K562 (cell line): ENCODE data around the gene CENPV. TPM values are rescaled to one million over a fixed set of nuclear protein-coding genes. Genes with fewer than 3 reads are reported as not detected.

ENCODE experiments used
- ATAC-seq: fragments of 200-7000 bp; cut with Tn5 transposase; 3 replicates; pipeline ENCODE4 v1.9.1; 2020; ENCODE audit warnings: moderate library complexity
- BruUV-seq: library from RNA; stranded (reverse); fragments of 400-500 nt; replicated peaks from 2 replicates; lab custom pipeline; 2021; lab: Mats Ljungman, UMichigan
- CTCF ChIA-PET: fragments of 300-600 bp; formaldehyde crosslinking; extraction: SDS; loops from one replicate; lab custom pipeline; 2021; ENCODE audit warnings: low intra/inter-chr PET ratio; lab: Yijun Ruan, JAX
- POLR2A ChIA-PET: fragments of 300-600, 350-650 bp; sonication (Branson Sonifier 250); formaldehyde crosslinking; extraction: SDS; loops from one replicate; lab custom pipeline; 2021; ENCODE audit warnings: antibody characterized with exemption, inconsistent platforms; lab: Yijun Ruan, JAX
- DNase-seq, 4 experiments: peaks; one replicate each; pipeline versions ENCODE4 v3.0.0 to v3.0.0-alpha.2; 2011 to 2018; ENCODE audit warnings: low spot score in 3 of 4, mixed read lengths in 3 of 4; ENCODE audit errors: extremely low read depth in 1 of 4
- FAIRE-seq: peaks from 2 replicates; lab custom pipeline; 2011; peaks lifted over from hg19 to GRCh38; lab: Jason Lieb, UNC
- H2AFZ ChIP-seq: 2 replicates; pipeline ENCODE4 v1.6.0; 2011; ENCODE audit warnings: low read depth, low read length, control low read depth, inconsistent platforms
- H3K27ac ChIP-seq: fragments of 200-600 bp; 3 replicates; pipeline ENCODE4 v1.8.0; 2011; ENCODE audit warnings: low read depth, mild to moderate bottlenecking, control low read depth, inconsistent platforms, low read length, moderate library complexity, mixed read lengths; ENCODE audit errors: extremely low read depth
- H3K27me3 ChIP-seq, 2 experiments: fragments of 300-600 bp in 1 of 2; 2 replicates in 1 of 2; 3 replicates in 1 of 2; pipeline versions ENCODE4 v1.6.0 to v1.8.0; 2011; ENCODE audit warnings: inconsistent platforms in 2 of 2, low read length in 2 of 2, mild to moderate bottlenecking in 1 of 2, mixed read lengths in 1 of 2, moderate library complexity in 1 of 2; ENCODE audit not compliant: control insufficient read depth in 2 of 2, insufficient read depth in 2 of 2
- H3K36me3 ChIP-seq: fragments of 300-600 bp; 3 replicates; pipeline ENCODE4 v1.8.0; 2011; ENCODE audit warnings: mild to moderate bottlenecking, low read length, inconsistent platforms; ENCODE audit not compliant: control insufficient read depth, insufficient read depth
- H3K4me1 ChIP-seq, 2 experiments: fragments of 200-600 bp in 1 of 2; replicated peaks in 1 of 2; 2 replicates in 1 of 2; 3 replicates in 1 of 2; pipeline versions ENCODE4 v1.5.1 to v1.8.0; 2011; ENCODE audit warnings: inconsistent platforms in 2 of 2, low read length in 2 of 2, mild to moderate bottlenecking in 1 of 2, mixed read lengths in 1 of 2, moderate library complexity in 1 of 2; ENCODE audit not compliant: control insufficient read depth in 2 of 2, insufficient read depth in 2 of 2
- H3K4me2 ChIP-seq: 2 replicates; pipeline ENCODE4 v1.6.1; 2011; ENCODE audit warnings: low read length, control low read depth, inconsistent platforms, mixed read lengths; ENCODE audit not compliant: insufficient read depth
- H3K4me3 ChIP-seq: fragments of 200-600 bp; sonication (generic), shearing (Covaris generic); 2 replicates; pipeline ENCODE4 v1.5.1; 2016; ENCODE audit warnings: control low read depth, inconsistent platforms
- H3K79me2 ChIP-seq: fragments of 200-600 bp; 3 replicates; pipeline ENCODE4 v1.8.0; 2011; ENCODE audit warnings: low read length, inconsistent platforms; ENCODE audit not compliant: control insufficient read depth, insufficient read depth
- H3K9ac ChIP-seq, 2 experiments: 2 replicates each; pipeline versions ENCODE4 v1.6.0 to v1.6.1; 2011; ENCODE audit warnings: low read depth in 2 of 2, low read length in 2 of 2, control low read depth in 1 of 2, inconsistent platforms in 1 of 2, mild to moderate bottlenecking in 1 of 2, mixed read lengths in 1 of 2; ENCODE audit not compliant: insufficient read depth in 1 of 2
- H3K9me1 ChIP-seq: one replicate; pipeline ENCODE4 v1.6.0; 2011; ENCODE audit warnings: inconsistent platforms, mild to moderate bottlenecking, low read length, moderate library complexity; ENCODE audit not compliant: control insufficient read depth, insufficient read depth
- H3K9me3 ChIP-seq: replicated peaks from 2 replicates; pipeline ENCODE4 v1.5.1; 2011; ENCODE audit warnings: low read depth, low read length, inconsistent platforms; ENCODE audit not compliant: control insufficient read depth, insufficient read depth
- H4K20me1 ChIP-seq: replicated peaks from 2 replicates; pipeline ENCODE4 v1.6.1; 2011; ENCODE audit warnings: low read length, inconsistent platforms, mixed read lengths; ENCODE audit not compliant: control insufficient read depth, insufficient read depth
- CCNT2 ChIP-seq: IDR thresholded peaks from 2 replicates; pipeline ENCODE4 v1.6.1; 2011; ENCODE audit warnings: borderline replicate concordance, low read depth, mild to moderate bottlenecking, moderate library complexity, mixed read lengths, low read length; ENCODE audit not compliant: insufficient read length; ENCODE audit errors: extremely low read depth
- NFE2 ChIP-seq: IDR thresholded peaks from 2 replicates; pipeline ENCODE4 v1.6.1; 2014; ENCODE audit warnings: antibody characterized with exemption, low read depth
- NR2C2 ChIP-seq, 2 experiments: fragments of 200-800 bp in 1 of 2; sonication (Bioruptor generic) in 1 of 2; sonication (generic) in 1 of 2; formaldehyde crosslinking in 1 of 2; IDR thresholded peaks; 2 replicates each; pipeline versions ENCODE4 v1.6.1 to v1.8.0; 2016 to 2022; ENCODE audit warnings: mild to moderate bottlenecking in 1 of 2, missing compliant biosample characterization in 1 of 2, missing genetic modification characterization in 1 of 2, missing genetic modification reagents in 1 of 2
- XRCC4 ChIP-seq: IDR thresholded peaks from one replicate; pipeline ENCODE4 v1.6.1; 2011; ENCODE audit not compliant: insufficient read depth, insufficient read length; ENCODE audit errors: extremely low read depth
- ZNF197 ChIP-seq: fragments of 200-800 bp; sonication (Bioruptor generic); IDR thresholded peaks from 2 replicates; pipeline ENCODE4 v1.6.1; 2016; ENCODE audit warnings: low read depth, missing genetic modification characterization, missing compliant biosample characterization
- WGBS: fragments of 100-300 bp; shearing (Covaris generic); methylation state at CpG from one replicate; pipeline ENCODE4 v1.1.6; 2016; ENCODE audit warnings: low coverage, mixed read lengths; ENCODE audit not compliant: insufficient coverage; ENCODE audit errors: missing lambda C conversion rate; 5-methylcytosine and 5-hydroxymethylcytosine counted together
- in situ Hi-C: fragments of 300-500 bp; cut with MboI; formaldehyde crosslinking; loops from 4 replicates; pipeline ENCODE4 v1.15.0; 2018; ENCODE audit warnings: inconsistent platforms, mixed read lengths
- intact Hi-C: fragments of 100-400 bp; cut with micrococcal nuclease; formaldehyde crosslinking; loops from 2 replicates; pipeline ENCODE4 v1.14.2; 2022
- polyA plus RNA-seq, 8 experiments: library from polyadenylated mRNA; depleted of rRNA in 4 of 8; stranded (reverse) in 5 of 8; unstranded in 3 of 8; fragments of >200 nt; fragmentation: Nextera tagmentation in 2 of 8; fragmentation: Illumina TruSeq in 1 of 8; extraction: Ambion mirVana in 2 of 8; extraction: Trizol in 1 of 8; gene quantifications; 2 replicates each; pipeline versions ENCODE4 v1.2.1 to v1.2.3, GENCODE V29; 2011 to 2014; ENCODE audit warnings: inconsistent platforms in 1 of 8, missing spikeins in 1 of 8
- total RNA-seq, 7 experiments: library from RNA; depleted of rRNA in 6 of 7; stranded (reverse); fragments of >200 nt in 6 of 7; fragmentation: Illumina TruSeq in 2 of 7; extraction: Trizol in 2 of 7; gene quantifications; 2 replicates each; pipeline versions ENCODE4 v1.2.1 to v1.2.3, GENCODE V29; 2011 to 2021; ENCODE audit warnings: low replicate concordance in 1 of 7
- TF ChIP-seq, protein P1 (sequence below): fragments of 450-650 bp; formaldehyde crosslinking; IDR thresholded peaks from 2 replicates; pipeline ENCODE4 v1.4.0; 2022; ENCODE audit warnings: missing genetic modification characterization
- TF ChIP-seq, protein P2 (sequence below): sonication (generic); formaldehyde crosslinking; IDR thresholded peaks from 2 replicates; pipeline ENCODE4 v1.8.1; 2023; ENCODE audit warnings: missing genetic modification reagents, mild to moderate bottlenecking, borderline replicate concordance
- TF ChIP-seq, protein P3 (sequence below), 2 experiments: fragments of 150-350 bp in 1 of 2; IDR thresholded peaks; 2 replicates each; pipeline ENCODE4 v1.6.1; 2012 to 2016; ENCODE audit warnings: low read depth in 2 of 2, low read length in 2 of 2, mild to moderate bottlenecking in 1 of 2, moderate library complexity in 1 of 2
- TF ChIP-seq, protein P4 (sequence below): fragments of 450-650 bp; IDR thresholded peaks from 2 replicates; pipeline ENCODE4 v1.6.1; 2014; ENCODE audit warnings: low read depth, mild to moderate bottlenecking, moderate library complexity, borderline replicate concordance

The CENPV gene
- total and polyA plus RNA-seq, 9 of the 15 experiments (the other 6 are each of a cell fraction or from before 2014, with no cell fraction given), result 17.8 to 131 (median 89.3) TPM

DNA sequence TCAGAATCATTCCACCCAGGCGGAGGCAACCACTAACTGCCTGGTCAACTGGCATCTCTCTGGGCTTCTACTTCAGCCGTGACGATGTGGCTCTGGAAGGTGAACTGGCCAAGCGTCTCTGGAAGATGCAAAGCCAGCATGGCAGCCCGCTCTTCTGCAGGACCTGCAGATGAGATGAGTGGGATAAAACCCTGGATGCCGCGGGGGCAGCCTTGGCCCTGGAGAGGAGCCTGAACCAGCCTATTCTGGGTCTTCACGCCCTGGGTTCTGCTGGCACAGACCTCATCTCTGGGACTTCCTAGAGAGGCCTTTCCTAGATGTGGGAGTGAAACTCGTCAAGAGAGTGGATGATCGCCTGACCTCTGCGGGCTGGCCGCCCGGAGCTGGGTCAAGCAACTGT is 38.2 kb upstream of the CENPV start:
- Histone ChIP-seq H3K4me3 (no peak overlapping the region), H3K4me2 (no peak overlapping the region), H3K27me3 (no peaks in the 10 kb centered on the region), H4K20me1 (no peaks in the 10 kb centered on the region), H3K4me1 (peaks cover 1 to 2% of the 10 kb centered on the region in 2 experiments; a peak in 2 of 5 replicates), H3K9ac (no peak overlapping the region; a peak in 1 of 4 replicates), H3K27ac (no peak overlapping the region), H3K79me2 (peaks cover 10% of the 10 kb centered on the region), H3K9me3 (no peaks in the 10 kb centered on the region), H2AFZ (no peak overlapping the region), H3K9me1 (no peaks in the 10 kb centered on the region), H3K36me3 (no peaks in the 10 kb centered on the region)
- BruUV-seq, result no TSS peak
- CTCF ChIA-PET, result no interaction called here
- POLR2A ChIA-PET, result interaction anchor here (1.0 kb wide), 1 partner anchor 52 kb away, joined by 4 read pairs; no protein-coding TSS in a partner anchor
- in situ Hi-C loops, result no loop called here
- DNase-seq (no peak), ATAC-seq (no peak), FAIRE-seq (no peak)
- 93% methylated on average over 3 of the region's 13 CpGs for WGBS
- intact Hi-C loops, result no loop called here
- TF ChIP-seq, protein P1, sequence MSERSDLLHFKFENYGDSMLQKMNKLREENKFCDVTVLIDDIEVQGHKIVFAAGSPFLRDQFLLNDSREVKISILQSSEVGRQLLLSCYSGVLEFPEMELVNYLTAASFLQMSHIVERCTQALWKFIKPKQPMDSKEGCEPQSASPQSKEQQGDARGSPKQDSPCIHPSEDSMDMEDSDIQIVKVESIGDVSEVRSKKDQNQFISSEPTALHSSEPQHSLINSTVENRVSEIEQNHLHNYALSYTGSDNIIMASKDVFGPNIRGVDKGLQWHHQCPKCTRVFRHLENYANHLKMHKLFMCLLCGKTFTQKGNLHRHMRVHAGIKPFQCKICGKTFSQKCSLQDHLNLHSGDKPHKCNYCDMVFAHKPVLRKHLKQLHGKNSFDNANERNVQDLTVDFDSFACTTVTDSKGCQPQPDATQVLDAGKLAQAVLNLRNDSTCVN (CRISPR knock-in tag), result no peak
- TF ChIP-seq, protein P2, sequence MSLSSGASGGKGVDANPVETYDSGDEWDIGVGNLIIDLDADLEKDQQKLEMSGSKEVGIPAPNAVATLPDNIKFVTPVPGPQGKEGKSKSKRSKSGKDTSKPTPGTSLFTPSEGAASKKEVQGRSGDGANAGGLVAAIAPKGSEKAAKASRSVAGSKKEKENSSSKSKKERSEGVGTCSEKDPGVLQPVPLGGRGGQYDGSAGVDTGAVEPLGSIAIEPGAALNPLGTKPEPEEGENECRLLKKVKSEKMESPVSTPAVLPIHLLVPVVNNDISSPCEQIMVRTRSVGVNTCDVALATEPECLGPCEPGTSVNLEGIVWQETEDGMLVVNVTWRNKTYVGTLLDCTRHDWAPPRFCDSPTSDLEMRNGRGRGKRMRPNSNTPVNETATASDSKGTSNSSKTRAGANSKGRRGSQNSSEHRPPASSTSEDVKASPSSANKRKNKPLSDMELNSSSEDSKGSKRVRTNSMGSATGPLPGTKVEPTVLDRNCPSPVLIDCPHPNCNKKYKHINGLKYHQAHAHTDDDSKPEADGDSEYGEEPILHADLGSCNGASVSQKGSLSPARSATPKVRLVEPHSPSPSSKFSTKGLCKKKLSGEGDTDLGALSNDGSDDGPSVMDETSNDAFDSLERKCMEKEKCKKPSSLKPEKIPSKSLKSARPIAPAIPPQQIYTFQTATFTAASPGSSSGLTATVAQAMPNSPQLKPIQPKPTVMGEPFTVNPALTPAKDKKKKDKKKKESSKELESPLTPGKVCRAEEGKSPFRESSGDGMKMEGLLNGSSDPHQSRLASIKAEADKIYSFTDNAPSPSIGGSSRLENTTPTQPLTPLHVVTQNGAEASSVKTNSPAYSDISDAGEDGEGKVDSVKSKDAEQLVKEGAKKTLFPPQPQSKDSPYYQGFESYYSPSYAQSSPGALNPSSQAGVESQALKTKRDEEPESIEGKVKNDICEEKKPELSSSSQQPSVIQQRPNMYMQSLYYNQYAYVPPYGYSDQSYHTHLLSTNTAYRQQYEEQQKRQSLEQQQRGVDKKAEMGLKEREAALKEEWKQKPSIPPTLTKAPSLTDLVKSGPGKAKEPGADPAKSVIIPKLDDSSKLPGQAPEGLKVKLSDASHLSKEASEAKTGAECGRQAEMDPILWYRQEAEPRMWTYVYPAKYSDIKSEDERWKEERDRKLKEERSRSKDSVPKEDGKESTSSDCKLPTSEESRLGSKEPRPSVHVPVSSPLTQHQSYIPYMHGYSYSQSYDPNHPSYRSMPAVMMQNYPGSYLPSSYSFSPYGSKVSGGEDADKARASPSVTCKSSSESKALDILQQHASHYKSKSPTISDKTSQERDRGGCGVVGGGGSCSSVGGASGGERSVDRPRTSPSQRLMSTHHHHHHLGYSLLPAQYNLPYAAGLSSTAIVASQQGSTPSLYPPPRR (CRISPR knock-in tag), result no peak
- no peak for TF ChIP-seq NR2C2 (CRISPR knock-in tag; IDR thresholded peaks at IDR 0.05)
- TF ChIP-seq NR2C2 (tag; IDR thresholded peaks at IDR 0.05), result no peak
- no peak for TF ChIP-seq ZNF197 (CRISPR knock-in tag)
- TF ChIP-seq NFE2, result no peak
- no peak for TF ChIP-seq XRCC4
- TF ChIP-seq, protein P3, sequence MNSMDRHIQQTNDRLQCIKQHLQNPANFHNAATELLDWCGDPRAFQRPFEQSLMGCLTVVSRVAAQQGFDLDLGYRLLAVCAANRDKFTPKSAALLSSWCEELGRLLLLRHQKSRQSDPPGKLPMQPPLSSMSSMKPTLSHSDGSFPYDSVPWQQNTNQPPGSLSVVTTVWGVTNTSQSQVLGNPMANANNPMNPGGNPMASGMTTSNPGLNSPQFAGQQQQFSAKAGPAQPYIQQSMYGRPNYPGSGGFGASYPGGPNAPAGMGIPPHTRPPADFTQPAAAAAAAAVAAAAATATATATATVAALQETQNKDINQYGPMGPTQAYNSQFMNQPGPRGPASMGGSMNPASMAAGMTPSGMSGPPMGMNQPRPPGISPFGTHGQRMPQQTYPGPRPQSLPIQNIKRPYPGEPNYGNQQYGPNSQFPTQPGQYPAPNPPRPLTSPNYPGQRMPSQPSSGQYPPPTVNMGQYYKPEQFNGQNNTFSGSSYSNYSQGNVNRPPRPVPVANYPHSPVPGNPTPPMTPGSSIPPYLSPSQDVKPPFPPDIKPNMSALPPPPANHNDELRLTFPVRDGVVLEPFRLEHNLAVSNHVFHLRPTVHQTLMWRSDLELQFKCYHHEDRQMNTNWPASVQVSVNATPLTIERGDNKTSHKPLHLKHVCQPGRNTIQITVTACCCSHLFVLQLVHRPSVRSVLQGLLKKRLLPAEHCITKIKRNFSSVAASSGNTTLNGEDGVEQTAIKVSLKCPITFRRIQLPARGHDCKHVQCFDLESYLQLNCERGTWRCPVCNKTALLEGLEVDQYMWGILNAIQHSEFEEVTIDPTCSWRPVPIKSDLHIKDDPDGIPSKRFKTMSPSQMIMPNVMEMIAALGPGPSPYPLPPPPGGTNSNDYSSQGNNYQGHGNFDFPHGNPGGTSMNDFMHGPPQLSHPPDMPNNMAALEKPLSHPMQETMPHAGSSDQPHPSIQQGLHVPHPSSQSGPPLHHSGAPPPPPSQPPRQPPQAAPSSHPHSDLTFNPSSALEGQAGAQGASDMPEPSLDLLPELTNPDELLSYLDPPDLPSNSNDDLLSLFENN (IDR thresholded peaks at IDR 0.05; ENCODE audit: low read depth in 2 of 2, low read length in 2 of 2), result no peak
- TF ChIP-seq CCNT2, result no peak
- TF ChIP-seq, protein P4, sequence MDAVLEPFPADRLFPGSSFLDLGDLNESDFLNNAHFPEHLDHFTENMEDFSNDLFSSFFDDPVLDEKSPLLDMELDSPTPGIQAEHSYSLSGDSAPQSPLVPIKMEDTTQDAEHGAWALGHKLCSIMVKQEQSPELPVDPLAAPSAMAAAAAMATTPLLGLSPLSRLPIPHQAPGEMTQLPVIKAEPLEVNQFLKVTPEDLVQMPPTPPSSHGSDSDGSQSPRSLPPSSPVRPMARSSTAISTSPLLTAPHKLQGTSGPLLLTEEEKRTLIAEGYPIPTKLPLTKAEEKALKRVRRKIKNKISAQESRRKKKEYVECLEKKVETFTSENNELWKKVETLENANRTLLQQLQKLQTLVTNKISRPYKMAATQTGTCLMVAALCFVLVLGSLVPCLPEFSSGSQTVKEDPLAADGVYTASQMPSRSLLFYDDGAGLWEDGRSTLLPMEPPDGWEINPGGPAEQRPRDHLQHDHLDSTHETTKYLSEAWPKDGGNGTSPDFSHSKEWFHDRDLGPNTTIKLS, result no peak
